GM18519 (cell line): Measurements from ENCODE around the gene POMT1.
"Not testable (repeated sequence)": the region's sequence is repeated elsewhere in the genome, so short reads cannot be mapped to it uniquely, and the experiment has no call there.

Source experiments
- ATAC-seq: cut with Tn5 transposase; IDR thresholded peaks from one replicate; pipeline ENCODE4 v1.9.1; 2021; ENCODE audit warnings: mild to moderate bottlenecking, moderate library complexity; ENCODE audit not compliant: unreplicated experiment, low FRiP score

Gene POMT1

GRCh38 chr9:131502781-131503625, at the start of gene POMT1:
Gene POMT1 (plus strand): TSS chr9:131502918. CDS start chr9:131504219, 1,301 bp downstream.
- ATAC-seq = peak; percentile 51

DNA sequence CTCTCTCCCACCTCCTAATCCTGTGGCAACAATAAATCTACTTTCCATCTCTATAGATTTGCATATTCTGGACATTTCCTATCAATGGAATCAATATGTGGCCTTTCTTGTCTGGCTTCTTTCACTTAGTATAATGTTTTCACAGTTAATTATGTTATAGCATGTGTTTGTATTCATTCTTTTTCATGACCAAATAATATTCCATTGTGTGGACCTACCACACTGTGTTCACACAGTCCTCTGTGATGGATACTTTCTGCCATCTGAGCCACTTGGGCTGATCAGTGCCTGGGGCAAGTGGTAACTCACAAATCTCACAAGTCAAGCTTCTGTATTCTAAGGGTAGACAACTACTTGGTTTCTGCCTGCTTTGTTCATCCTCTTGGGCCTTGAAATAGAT, 48.7 kb upstream of the POMT1 start:
- no peak for ATAC-seq

DNA sequence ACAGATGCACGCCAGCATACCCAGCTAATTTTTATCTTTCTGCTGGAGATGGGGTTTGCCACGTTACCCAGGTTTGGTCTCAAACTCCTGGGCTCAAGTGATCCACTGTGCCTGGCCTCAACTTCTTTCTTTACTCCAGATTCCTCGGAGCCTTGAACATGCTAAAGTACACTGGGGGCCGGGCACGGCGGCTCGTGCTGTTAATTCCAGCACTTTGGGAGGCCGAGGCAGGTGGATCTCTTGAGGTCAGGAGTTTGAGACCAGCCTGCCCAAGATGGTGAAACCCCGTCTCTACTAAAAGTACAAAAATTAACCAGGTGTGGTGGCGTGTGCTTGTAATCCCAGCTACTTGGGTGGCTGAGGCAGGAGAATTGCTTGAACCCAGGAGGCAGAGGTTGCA, 47.1 kb upstream of the POMT1 start:
- ATAC-seq = not testable (repeated sequence)

DNA sequence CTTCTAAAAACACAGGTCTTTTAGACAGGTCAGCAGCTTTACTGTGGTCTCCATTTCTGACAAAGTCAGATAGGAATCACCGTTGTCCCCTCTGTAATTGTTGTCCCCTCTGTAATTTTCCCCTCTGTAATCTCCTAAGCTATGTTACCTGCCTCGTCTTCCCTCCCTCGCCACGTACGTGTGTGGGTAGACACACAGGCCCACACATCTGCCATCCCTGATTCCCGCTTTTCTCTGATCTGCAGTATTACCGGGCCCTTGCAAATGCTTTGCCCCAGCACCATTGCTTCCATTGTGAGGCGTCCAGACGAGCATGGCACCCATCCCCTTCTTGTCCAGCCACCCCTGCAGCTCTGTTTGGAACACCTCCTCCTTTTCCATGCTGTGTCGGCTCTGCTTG, 45.0 kb upstream of the POMT1 start:
- no peak for ATAC-seq

DNA sequence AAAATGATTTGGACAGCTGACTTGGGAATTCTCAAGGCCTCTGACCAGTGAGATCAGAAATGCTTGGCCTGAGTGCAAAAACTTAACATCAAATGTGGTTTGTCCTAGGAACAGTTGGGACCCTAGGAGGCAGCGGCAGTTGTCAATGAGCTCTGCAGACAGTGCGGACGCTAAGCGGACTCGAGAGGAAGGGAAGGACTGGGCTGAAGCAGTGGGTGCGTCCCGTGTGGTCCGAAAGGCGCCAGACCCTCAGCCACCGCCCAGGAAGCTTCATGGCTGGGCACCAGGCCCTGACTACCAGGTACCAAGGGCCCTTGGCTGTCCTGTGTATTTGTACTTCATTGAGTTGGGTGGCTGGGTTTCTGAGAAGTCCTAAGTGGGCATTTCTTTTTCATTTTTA, 43.7 kb upstream of the POMT1 start:
- no peak for ATAC-seq

DNA sequence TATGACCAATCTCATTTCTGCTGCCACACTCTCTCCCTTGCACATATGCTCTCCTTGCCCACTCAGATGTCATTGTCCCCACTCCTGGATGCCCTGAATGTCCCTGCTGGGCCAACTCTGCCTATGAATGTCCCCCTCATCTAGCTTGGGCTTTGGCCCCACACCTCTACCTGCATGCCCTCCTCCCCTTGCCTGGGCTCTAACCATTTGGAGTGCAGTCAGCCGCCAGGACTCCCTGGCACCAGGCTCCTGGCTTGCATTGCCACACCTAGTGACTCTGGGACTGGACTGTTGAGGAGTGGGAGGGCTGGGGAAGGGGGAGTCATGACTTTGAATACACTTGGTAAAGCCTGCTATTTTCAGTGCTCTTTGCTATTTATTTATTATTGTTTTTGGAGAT, 41.6 kb upstream of the POMT1 start:
- ATAC-seq = no peak

GRCh38 chr9:131464354-131465000, 38.2 kb upstream of the POMT1 start:
- ATAC-seq = no peak

- no peak for ATAC-seq
These were observed 37.3 kb upstream of the POMT1 start for GRCh38 chr9:131465401-131465800.

- no peak for ATAC-seq
These were observed 35.3 kb upstream of the POMT1 start for GRCh38 chr9:131467214-131467935.

- ATAC-seq = no peak
These were observed 34.7 kb upstream of the POMT1 start for GRCh38 chr9:131468031-131468430.

- no peak for ATAC-seq
These were observed 33.4 kb upstream of the POMT1 start for GRCh38 chr9:131469356-131469755.

DNA sequence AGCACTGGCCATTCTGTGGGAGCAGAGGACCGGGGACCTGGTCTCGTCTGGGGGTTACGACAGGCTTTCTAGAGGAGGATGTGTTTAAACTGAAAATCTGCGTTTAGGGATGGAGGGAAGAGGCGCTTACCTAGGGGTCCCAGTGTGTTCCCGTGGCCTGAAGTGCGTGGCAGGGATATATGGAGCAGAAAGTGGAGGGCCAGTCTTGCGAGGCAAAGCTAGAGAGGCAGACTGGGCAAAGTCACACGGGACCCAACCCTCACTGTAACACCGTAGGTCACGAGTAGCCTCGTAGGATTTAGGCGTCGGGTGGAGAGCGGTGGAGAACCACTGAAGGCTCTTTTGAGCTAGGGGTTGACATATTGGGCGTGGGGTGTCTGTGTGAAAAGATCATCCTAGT, 32.8 kb upstream of the POMT1 start:
- no peak for ATAC-seq

DNA sequence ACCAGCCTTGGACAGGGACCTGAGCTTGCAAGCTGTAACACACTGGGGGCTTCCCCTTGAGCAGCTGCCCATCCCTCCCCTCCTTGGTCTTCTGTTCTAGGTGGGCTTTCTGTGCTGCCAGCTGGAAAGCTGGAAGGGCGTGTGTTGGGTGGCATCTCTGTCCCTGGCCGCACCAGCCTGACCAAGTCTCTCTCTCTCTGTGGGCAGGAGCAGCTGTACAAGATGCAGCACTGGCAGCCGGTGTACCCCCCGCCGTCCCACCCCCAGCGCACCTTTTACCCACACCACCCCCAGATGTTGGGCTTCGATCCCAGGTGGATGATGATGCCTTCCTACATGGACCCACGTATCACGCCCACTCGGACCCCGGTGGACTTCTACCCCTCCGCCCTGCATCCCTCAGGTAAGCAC, 32.1 kb upstream of the POMT1 start:
- no peak for ATAC-seq

GRCh38 chr9:131472085-131472484, 30.6 kb upstream of the POMT1 start:
- not testable (repeated sequence) for ATAC-seq

DNA sequence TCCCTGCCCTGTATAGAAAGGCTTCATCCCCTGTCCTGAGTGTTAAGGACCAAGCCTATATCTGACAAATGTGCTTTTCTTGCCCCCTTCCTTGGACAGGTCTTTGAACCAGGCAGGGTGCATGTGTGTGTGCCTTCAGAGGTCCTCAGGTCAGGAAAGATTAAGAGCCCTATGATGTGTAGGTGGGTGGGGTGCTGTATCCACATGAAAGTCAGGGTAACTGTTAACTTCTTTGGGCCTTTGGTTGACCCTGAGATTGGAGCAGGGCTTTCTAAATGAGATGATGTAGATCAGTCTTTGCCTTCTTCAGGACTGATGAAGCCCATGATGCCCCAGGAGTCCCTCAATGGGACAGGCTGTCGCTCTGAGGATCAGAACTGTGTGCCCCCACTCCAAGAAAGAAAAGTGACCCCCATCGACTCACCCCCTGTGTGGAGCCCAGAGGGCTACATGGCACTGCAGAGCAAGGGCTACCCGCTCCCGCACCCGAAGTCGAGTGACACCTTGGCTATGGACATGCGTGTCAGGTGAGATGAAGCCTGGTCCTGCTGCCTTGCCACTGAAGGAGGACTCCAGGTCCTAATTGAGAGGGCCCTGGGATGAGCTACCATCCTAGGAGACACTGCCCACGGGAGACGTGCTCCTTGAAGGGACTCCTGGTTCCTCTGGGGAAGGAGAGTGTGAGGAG, 29.4 kb upstream of the POMT1 start:
- ATAC-seq = no peak

DNA sequence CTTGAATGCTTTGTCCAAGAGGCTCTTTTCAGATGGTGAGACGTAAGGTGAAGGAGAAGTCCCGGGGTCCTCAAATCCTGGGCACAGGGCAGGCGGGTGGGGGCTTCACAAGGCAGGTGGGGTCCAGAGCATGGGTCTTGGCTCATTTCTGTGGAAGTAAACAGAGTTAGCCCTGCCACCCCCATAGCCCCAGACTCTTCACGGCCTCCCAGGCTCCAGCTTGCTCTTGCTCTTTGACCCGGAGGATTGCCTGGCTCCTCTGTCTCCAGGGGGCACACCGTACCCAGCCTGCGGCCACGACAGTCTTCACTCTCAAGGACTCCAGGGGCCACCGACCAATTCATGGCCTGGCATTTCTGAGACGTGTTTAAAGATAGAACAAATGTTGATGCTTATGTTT, 28.8 kb upstream of the POMT1 start:
- ATAC-seq = no peak

DNA sequence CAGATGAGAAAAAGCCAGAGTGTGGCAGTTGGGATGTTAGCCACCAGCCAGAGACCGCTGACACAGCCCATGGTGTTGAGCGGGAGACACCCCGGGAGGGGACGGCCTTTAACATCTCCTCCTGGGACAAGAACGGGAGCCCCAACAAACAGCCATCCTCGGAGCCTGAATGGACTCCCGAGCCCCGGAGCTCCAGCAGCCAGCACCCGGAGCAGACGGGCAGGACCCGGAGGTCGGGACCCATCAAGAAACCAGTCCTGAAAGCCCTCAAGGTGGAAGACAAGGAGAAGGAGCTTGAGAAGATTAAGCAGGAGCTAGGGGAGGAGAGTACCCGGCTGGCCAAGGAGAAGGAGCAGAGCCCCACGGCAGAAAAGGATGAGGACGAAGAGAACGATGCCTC, 28.0 kb upstream of the POMT1 start:
- no peak for ATAC-seq

- ATAC-seq = no peak
These were observed 27.4 kb upstream of the POMT1 start for GRCh38 chr9:131475111-131475955.

DNA sequence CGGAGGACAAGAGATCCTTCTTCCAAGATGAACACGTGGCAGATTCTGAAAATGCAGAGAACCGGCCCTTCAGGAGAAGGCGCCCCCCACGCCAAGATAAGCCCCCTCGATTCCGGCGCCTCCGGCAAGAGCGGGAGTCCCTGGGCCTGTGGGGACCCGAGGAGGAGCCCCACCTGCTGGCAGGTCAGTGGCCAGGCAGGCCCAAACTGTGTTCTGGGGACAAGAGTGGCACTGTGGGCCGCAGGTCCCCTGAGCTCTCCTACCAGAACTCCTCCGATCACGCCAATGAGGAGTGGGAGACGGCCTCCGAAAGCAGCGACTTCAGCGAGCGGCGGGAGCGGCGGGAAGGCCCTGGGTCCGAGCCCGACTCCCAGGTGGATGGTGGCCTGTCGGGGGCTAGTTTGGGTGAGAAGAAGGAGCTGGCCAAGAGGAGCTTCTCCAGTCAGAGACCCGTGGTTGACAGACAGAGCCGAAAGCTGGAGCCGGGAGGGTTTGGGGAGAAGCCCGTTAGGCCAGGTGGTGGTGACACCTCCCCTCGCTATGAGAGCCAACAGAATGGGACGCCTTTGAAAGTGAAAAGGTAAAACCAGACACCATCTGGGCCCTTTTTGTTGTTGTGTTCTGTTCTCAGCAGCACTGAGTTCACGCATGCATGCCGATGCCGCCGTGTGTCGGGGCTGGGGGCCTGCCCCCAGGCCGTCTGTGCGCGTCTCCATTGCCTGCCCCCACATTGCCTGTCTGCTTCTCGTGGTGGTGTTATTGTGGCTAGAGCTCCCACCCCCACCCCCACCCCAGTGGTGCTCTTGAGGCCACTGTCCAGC, 26.6 kb upstream of the POMT1 start:
- no peak for ATAC-seq
